IMR-90 (cell line): ENCODE data around the gene FSD1. TPM values are rescaled to one million over a fixed set of nuclear protein-coding genes. Genes with fewer than 3 reads are reported as not detected.
A peak's percentile ranks its signal among the peaks of the same experiment; 100 is the strongest.

Experiments
- ATAC-seq: fragments of 200-7000 bp; cut with Tn5 transposase; 2 replicates; pipeline ENCODE4 v1.9.1; 2020; ENCODE audit warnings: low read depth, mild to moderate bottlenecking, moderate library complexity
- BruUV-seq: library from RNA; stranded (reverse); fragments of 400-500 nt; replicated peaks from 2 replicates; lab custom pipeline; 2021; lab: Mats Ljungman, UMichigan
- CTCF ChIA-PET: fragments of 300-600 bp; formaldehyde crosslinking; extraction: SDS; loops from one replicate; lab custom pipeline; 2021; ENCODE audit warnings: antibody characterized with exemption; lab: Yijun Ruan, JAX
- POLR2A ChIA-PET: fragments of 300-600 bp; sonication (Branson Sonifier 250); formaldehyde crosslinking; loops from one replicate; lab custom pipeline; 2022; ENCODE audit warnings: antibody characterized with exemption; ENCODE audit not compliant: unreplicated experiment; lab: Charles Lee
- DNase-seq: peaks from one replicate; pipeline ENCODE4 v3.0.0; 2013
- H2AFZ ChIP-seq: replicated peaks from 2 replicates; pipeline ENCODE3; 2013; ENCODE audit warnings: low read length, mild to moderate bottlenecking; ENCODE audit not compliant: poor library complexity
- H2AK5ac ChIP-seq: 2 replicates; pipeline ENCODE4 v1.6.1; 2013; ENCODE audit warnings: low read depth, low read length, inconsistent platforms
- H2AK9ac ChIP-seq: replicated peaks from 2 replicates; pipeline ENCODE3; 2013; ENCODE audit warnings: mild to moderate bottlenecking, low read depth, low read length, moderate library complexity; ENCODE audit not compliant: poor library complexity
- H2BK120ac ChIP-seq: 2 replicates; pipeline ENCODE4 v1.6.1; 2013; ENCODE audit warnings: low read depth, low read length, inconsistent platforms
- H2BK15ac ChIP-seq: 3 replicates; pipeline ENCODE4 v1.6.1; 2013; ENCODE audit warnings: low read depth, low read length, inconsistent platforms
- H2BK20ac ChIP-seq: 2 replicates; pipeline ENCODE4 v1.6.1; 2013; ENCODE audit warnings: low read depth, mild to moderate bottlenecking, inconsistent platforms, low read length, moderate library complexity
- H2BK5ac ChIP-seq: 2 replicates; pipeline ENCODE4 v1.6.1; 2013; ENCODE audit warnings: mild to moderate bottlenecking, low read depth, low read length, inconsistent platforms; ENCODE audit not compliant: poor library complexity, severe bottlenecking
- H3K14ac ChIP-seq: replicated peaks from 2 replicates; pipeline ENCODE4 v1.6.1; 2013; ENCODE audit warnings: low read depth, low read length, inconsistent platforms
- H3K18ac ChIP-seq: 2 replicates; pipeline ENCODE4 v1.6.1; 2013; ENCODE audit warnings: low read depth, low read length, control low read depth
- H3K23ac ChIP-seq: 2 replicates; pipeline ENCODE4 v1.6.1; 2013; ENCODE audit warnings: low read depth, low read length, inconsistent platforms
- H3K27ac ChIP-seq: 2 replicates; pipeline ENCODE4 v1.5.1; 2013; ENCODE audit warnings: mild to moderate bottlenecking, control low read depth, low read length; ENCODE audit not compliant: insufficient read depth
- H3K27me3 ChIP-seq: 2 replicates; pipeline ENCODE4 v1.6.1; 2013; ENCODE audit warnings: low read length; ENCODE audit not compliant: control insufficient read depth, insufficient read depth
- H3K36me3 ChIP-seq: 2 replicates; pipeline ENCODE4 v1.6.1; 2013; ENCODE audit warnings: low read length, mixed read lengths; ENCODE audit not compliant: control insufficient read depth, insufficient read depth
- H3K4ac ChIP-seq: 2 replicates; pipeline ENCODE4 v1.6.1; 2013; ENCODE audit warnings: low read depth, low read length, inconsistent platforms
- H3K4me1 ChIP-seq: 2 replicates; pipeline ENCODE4 v1.6.1; 2013; ENCODE audit warnings: low read length, mixed read lengths; ENCODE audit not compliant: control insufficient read depth, insufficient read depth
- H3K4me2 ChIP-seq: 2 replicates; pipeline ENCODE4 v1.6.1; 2013; ENCODE audit warnings: low read depth, mild to moderate bottlenecking, control low read depth, low read length, moderate library complexity
- H3K4me3 ChIP-seq: 2 replicates; pipeline ENCODE4 v1.5.1; 2013; ENCODE audit warnings: low read depth, mild to moderate bottlenecking, control low read depth, low read length, moderate library complexity; ENCODE audit not compliant: insufficient read depth
- H3K56ac ChIP-seq: 2 replicates; pipeline ENCODE4 v1.6.1; 2013; ENCODE audit warnings: low read length, inconsistent platforms; ENCODE audit not compliant: insufficient read depth; ENCODE audit errors: extremely low read depth
- H3K79me1 ChIP-seq, 2 experiments: 2 replicates each; pipeline ENCODE4 v1.6.1; 2013; ENCODE audit warnings: low read length in 2 of 2, inconsistent platforms in 1 of 2, low read depth in 1 of 2
- H3K9ac ChIP-seq: 2 replicates; pipeline ENCODE4 v1.6.1; 2013; ENCODE audit warnings: low read depth, low read length, control low read depth
- H3K9me1 ChIP-seq: 2 replicates; pipeline ENCODE4 v1.6.1; 2013; ENCODE audit warnings: low read length, inconsistent platforms; ENCODE audit not compliant: insufficient read depth
- H3K9me3 ChIP-seq: 2 replicates; pipeline ENCODE4 v1.6.1; 2013; ENCODE audit warnings: low read length; ENCODE audit not compliant: control insufficient read depth, insufficient read depth
- H4K20me1 ChIP-seq: 2 replicates; pipeline ENCODE4 v1.6.1; 2013; ENCODE audit warnings: low read length, inconsistent platforms; ENCODE audit not compliant: insufficient read depth
- H4K5ac ChIP-seq: 2 replicates; pipeline ENCODE4 v1.6.1; 2013; ENCODE audit warnings: mild to moderate bottlenecking, low read depth, low read length, control low read depth
- H4K8ac ChIP-seq, 2 experiments: 2 replicates each; pipeline ENCODE4 v1.6.1; 2013; ENCODE audit warnings: low read depth in 2 of 2, low read length in 2 of 2, control low read depth in 1 of 2, inconsistent platforms in 1 of 2
- H4K91ac ChIP-seq: 2 replicates; pipeline ENCODE4 v1.6.1; 2013; ENCODE audit warnings: low read depth, low read length, inconsistent platforms; ENCODE audit not compliant: insufficient read depth
- CEBPB ChIP-seq: IDR thresholded peaks from 2 replicates; pipeline ENCODE4 v1.6.1; 2012; ENCODE audit warnings: low read depth, low read length, improper control_type of control experiment
- MAFK ChIP-seq: IDR thresholded peaks from 2 replicates; pipeline ENCODE4 v1.6.1; 2012; ENCODE audit warnings: low read depth, low read length, improper control_type of control experiment
- SMC3 ChIP-seq: fragments of 150-350 bp; IDR thresholded peaks from 2 replicates; pipeline ENCODE4 v1.6.1; 2016; ENCODE audit warnings: low read depth, mild to moderate bottlenecking, antibody characterized with exemption, low read length, moderate library complexity
- WGBS, 2 experiments: methylation state at CpG; one replicate each; pipeline versions ENCODE4 v1.1.5 to v1.1.7; 2013; ENCODE audit warnings: missing lambda C conversion rate in 2 of 2; ENCODE audit not compliant: insufficient read length in 1 of 2; ENCODE audit errors: extremely low coverage in 2 of 2; 5-methylcytosine and 5-hydroxymethylcytosine counted together
- dilution Hi-C: fragments of 300-500 bp; cut with HindIII; formaldehyde crosslinking; loops from one replicate; pipeline ENCODE4 v1.14.3; 2018; ENCODE audit warnings: low sequenced_read_pairs; ENCODE audit not compliant: unreplicated experiment
- in situ Hi-C: fragments of 300-500 bp; cut with MboI; formaldehyde crosslinking; loops from 3 replicates; pipeline ENCODE4 v1.14.3; 2019; ENCODE audit warnings: low sequenced_read_pairs, inconsistent platforms, mixed read lengths
- intact Hi-C: fragments of 100-400 bp; cut with micrococcal nuclease; formaldehyde crosslinking; loops from 2 replicates; pipeline ENCODE4 v1.10.0; 2022
- polyA plus RNA-seq, 3 experiments: library from polyadenylated mRNA; depleted of rRNA; stranded (reverse); fragments of >200 nt; gene quantifications; 2 replicates each; pipeline ENCODE4 v1.2.3, GENCODE V29; 2012; ENCODE audit warnings: low replicate concordance in 1 of 3
- total RNA-seq: library from RNA; depleted of rRNA; stranded (reverse); fragments of >200 nt; gene quantifications from 2 replicates; pipeline ENCODE4 v1.2.3, GENCODE V29; 2012

FSD1 gene
- total and polyA plus RNA-seq, 2 of the 4 experiments (the other 2 are of a cell fraction), result 17.4 to 24.4 TPM

DNA sequence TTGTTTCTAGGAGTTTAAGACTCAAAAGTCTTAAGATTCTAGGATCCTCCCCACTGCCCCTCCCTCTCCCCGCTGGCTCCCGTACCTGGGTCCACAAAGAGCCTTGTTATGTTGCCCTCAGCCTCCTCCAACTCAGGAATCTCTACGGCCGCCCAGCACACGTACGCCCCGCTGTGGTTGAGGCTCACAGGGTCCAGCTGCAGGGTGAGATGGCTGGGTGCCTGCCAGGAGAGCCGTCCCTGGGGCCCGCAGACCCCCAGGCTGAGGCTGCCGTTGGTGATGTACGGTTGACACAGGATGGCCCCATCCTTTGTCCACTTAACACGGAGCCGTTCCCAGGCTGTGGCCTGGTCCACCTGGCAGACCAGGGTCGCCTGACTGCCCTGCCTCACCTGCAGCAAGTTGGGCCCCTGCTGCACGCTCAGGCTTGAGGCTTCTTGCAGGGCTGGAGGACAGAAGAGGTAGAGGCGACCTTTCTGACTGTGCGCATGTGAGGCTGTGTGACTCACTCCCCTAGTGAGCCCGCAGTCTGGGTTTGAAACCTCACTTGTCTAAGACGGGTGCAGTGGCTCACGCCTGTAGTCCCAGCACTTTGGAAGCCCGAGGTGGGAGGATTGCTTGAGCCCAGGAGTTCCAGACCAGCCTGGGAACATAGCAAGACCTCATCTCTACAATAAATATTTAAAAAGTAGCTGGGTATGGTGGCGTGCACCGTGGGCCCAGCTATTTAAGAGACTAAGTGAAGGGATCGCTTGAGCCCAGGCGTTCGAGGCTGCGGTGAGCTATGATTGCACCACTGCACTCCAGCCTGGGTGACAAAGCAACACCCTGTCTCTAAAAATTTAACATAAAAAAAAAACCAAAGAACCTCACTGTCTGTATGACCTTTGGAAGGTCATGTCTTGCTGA, 6.2 kb upstream of the FSD1 start:
- Histone ChIP-seq H3K36me3 (no peaks in the 10 kb centered on the region), H4K91ac (no peak overlapping the region), H3K27me3 (peaks cover 12% of the 10 kb centered on the region), H3K56ac (no peak overlapping the region), H2BK5ac (no peak overlapping the region), H2AFZ (peak overlapping the region; percentile 32), H3K4ac (no peak overlapping the region), H4K5ac (no peak overlapping the region), H2AK9ac (no peak overlapping the region), H3K79me1 (no peaks in the 10 kb centered on the region), H3K23ac (no peak overlapping the region), H2BK120ac (no peak overlapping the region), H2BK15ac (no peak overlapping the region), H3K18ac (no peak overlapping the region), H3K14ac (no peak overlapping the region), H3K4me1 (peaks cover 3% of the 10 kb centered on the region; the same call in 1 of the 2 replicates), H4K20me1 (no peaks in the 10 kb centered on the region), H4K8ac (no peak overlapping the region), H3K9ac (no peak overlapping the region), H3K27ac (no peak overlapping the region), H3K4me2 (no peak overlapping the region), H2AK5ac (no peak overlapping the region), H3K9me1 (no peaks in the 10 kb centered on the region), H3K4me3 (no peak overlapping the region), H2BK20ac (no peak overlapping the region), H3K9me3 (no peaks in the 10 kb centered on the region)
- dilution Hi-C loops, result no loop called here
- in situ Hi-C loops, result no loop called here
- TF ChIP-seq CEBPB, result no peak
- no peak for TF ChIP-seq MAFK
- no peak for TF ChIP-seq SMC3
- ATAC-seq, result no peak
- POLR2A ChIA-PET, result no interaction called here
- no peak for DNase-seq
- intact Hi-C loops, result no loop called here
- CTCF ChIA-PET, result no interaction called here
- BruUV-seq, result no TSS peak
- 52% methylated on average over 15 of the region's 27 CpGs; no CpG with 5 or more reads in 1 of the 2 experiments for WGBS, 2 experiments
